CD14-positive monocyte (primary cell): ENCODE data around the gene SCUBE1. TPM values are rescaled to one million over a fixed set of nuclear protein-coding genes. Genes with fewer than 3 reads are reported as not detected.

Experiments used
- DNase-seq, 3 donors: peaks; one replicate each; pipeline ENCODE4 v3.0.0-alpha.2; 2011 to 2022
- H2AFZ ChIP-seq: 2 replicates; pipeline ENCODE4 v1.6.0; 2012; ENCODE audit warnings: mild to moderate bottlenecking, low read depth, low read length, inconsistent platforms; ENCODE audit not compliant: insufficient read depth, poor library complexity, severe bottlenecking
- H3K27ac ChIP-seq, 2 donors: 1 replicate in 1 of 2; 2 replicates in 1 of 2; pipeline ENCODE4 v1.5.1; 2012 to 2013; ENCODE audit warnings: low read length in 2 of 2, control low read depth in 1 of 2, inconsistent platforms in 1 of 2, low read depth in 1 of 2, mild to moderate bottlenecking in 1 of 2
- H3K27me3 ChIP-seq, 2 donors: one replicate each; pipeline versions ENCODE4 v1.6.0 to v1.6.1; 2011 to 2013; ENCODE audit warnings: low read length in 2 of 2; ENCODE audit not compliant: control insufficient read depth in 2 of 2, insufficient read depth in 2 of 2
- H3K36me3 ChIP-seq, 2 donors: replicated peaks in 1 of 2; 1 replicate in 1 of 2; 2 replicates in 1 of 2; pipeline versions ENCODE4 v1.5.1 to v1.6.1; 2012 to 2013; ENCODE audit warnings: low read length in 2 of 2, control low read depth in 1 of 2, inconsistent platforms in 1 of 2, mild to moderate bottlenecking in 1 of 2; ENCODE audit not compliant: insufficient read depth in 2 of 2, control insufficient read depth in 1 of 2
- H3K4me1 ChIP-seq, 2 donors: 1 replicate in 1 of 2; 2 replicates in 1 of 2; pipeline versions ENCODE4 v1.5.1 to v1.6.1; 2012 to 2013; ENCODE audit warnings: low read length in 2 of 2, control low read depth in 1 of 2, inconsistent platforms in 1 of 2, mild to moderate bottlenecking in 1 of 2, moderate library complexity in 1 of 2; ENCODE audit not compliant: insufficient read depth in 2 of 2, control insufficient read depth in 1 of 2
- H3K4me2 ChIP-seq: replicated peaks from 2 replicates; pipeline ENCODE3; 2012; ENCODE audit warnings: low read length, moderate library complexity, mild to moderate bottlenecking; ENCODE audit not compliant: poor library complexity, severe bottlenecking; ENCODE audit errors: extremely low read depth
- H3K4me3 ChIP-seq, 3 experiments: fragments of 200-600 bp in 1 of 3; sonication (generic) in 1 of 3; replicated peaks in 1 of 3; 1 replicate in 2 of 3; 2 replicates in 1 of 3; pipeline ENCODE4 v1.5.1; 2011 to 2013; ENCODE audit warnings: low read length in 3 of 3, mild to moderate bottlenecking in 3 of 3, control low read depth in 2 of 3, low read depth in 2 of 3, inconsistent platforms in 1 of 3, moderate library complexity in 1 of 3
- H3K79me2 ChIP-seq: 2 replicates; pipeline ENCODE4 v1.6.0; 2012; ENCODE audit warnings: mild to moderate bottlenecking, control low read depth, inconsistent platforms, low read length, moderate library complexity; ENCODE audit not compliant: insufficient read depth
- H3K9ac ChIP-seq: 2 replicates; pipeline ENCODE4 v1.6.0; 2017; ENCODE audit warnings: low read length, mild to moderate bottlenecking; ENCODE audit not compliant: insufficient read depth, poor library complexity, severe bottlenecking
- H3K9me3 ChIP-seq, 2 donors: replicated peaks in 1 of 2; 1 replicate in 1 of 2; 2 replicates in 1 of 2; pipeline versions ENCODE4 v1.5.1 to v1.6.1; 2012 to 2013; ENCODE audit warnings: low read length in 2 of 2, control low read depth in 1 of 2; ENCODE audit not compliant: control insufficient read depth in 1 of 2, insufficient read depth in 1 of 2
- H4K20me1 ChIP-seq: 2 replicates; pipeline ENCODE4 v1.6.0; 2012; ENCODE audit warnings: mild to moderate bottlenecking, low read length, control low read depth, moderate library complexity; ENCODE audit not compliant: insufficient read depth
- H3K27ac Mint-ChIP-seq, 7 donors: one replicate each; pipeline ENCODE4 v1.8.0; 2020; ENCODE audit warnings: mild to moderate bottlenecking in 7 of 7, mixed read lengths in 7 of 7, moderate library complexity in 6 of 7, inconsistent platforms in 2 of 7
- H3K27me3 Mint-ChIP-seq, 3 donors: one replicate each; pipeline ENCODE4 v1.8.0; 2021 to 2022; ENCODE audit warnings: low read depth in 3 of 3, mild to moderate bottlenecking in 3 of 3, mixed read lengths in 3 of 3, moderate library complexity in 3 of 3, inconsistent platforms in 1 of 3
- H3K36me3 Mint-ChIP-seq, 2 donors: one replicate each; pipeline ENCODE4 v1.8.0; 2020; ENCODE audit warnings: mixed read lengths in 2 of 2, inconsistent platforms in 1 of 2, mild to moderate bottlenecking in 1 of 2
- H3K4me1 Mint-ChIP-seq: one replicate; pipeline ENCODE4 v1.8.0; 2020; ENCODE audit warnings: mild to moderate bottlenecking, mixed read lengths
- H3K4me3 Mint-ChIP-seq, 2 donors: one replicate each; pipeline ENCODE4 v1.8.0; 2020; ENCODE audit warnings: mild to moderate bottlenecking in 2 of 2, mixed read lengths in 2 of 2, moderate library complexity in 1 of 2
- H3K9me3 Mint-ChIP-seq, 7 donors: one replicate each; pipeline ENCODE4 v1.8.0; 2020 to 2022; ENCODE audit warnings: mixed read lengths in 7 of 7, mild to moderate bottlenecking in 6 of 7, moderate library complexity in 6 of 7, inconsistent platforms in 2 of 7
- whole genome bisulfite sequencing: methylation state at CpG from one replicate; pipeline ENCODE4 v1.1.5; 2013; ENCODE audit warnings: missing lambda C conversion rate; ENCODE audit not compliant: insufficient coverage; 5-methylcytosine and 5-hydroxymethylcytosine counted together
- intact Hi-C, 2 donors: fragments of 100-400 bp; cut with micrococcal nuclease; formaldehyde crosslinking; loops; one replicate each; pipeline versions ENCODE4 v1.15.0 to v1.15.1; 2023
- polyA plus RNA-seq, 3 donors: library from polyadenylated mRNA; depleted of rRNA in 1 of 3; unstranded in 2 of 3; stranded (reverse) in 1 of 3; fragments of 300-500 nt in 2 of 3; fragments of >200 nt in 1 of 3; fragmentation: Illumina TruSeq in 2 of 3; gene quantifications; 1 replicate in 2 of 3; 2 replicates in 1 of 3; pipeline ENCODE4 v1.2.3, GENCODE V29; 2012 to 2021
- TF ChIP-seq, protein P1 (sequence below): fragments of 200-600 bp; IDR thresholded peaks from one replicate; pipeline ENCODE4 v1.8.0; 2022; ENCODE audit warnings: antibody characterized with exemption, mild to moderate bottlenecking

SCUBE1 gene
- polyA plus RNA-seq, 3 donors: 0.20 to 0.32 (median 0.26) TPM

DNA sequence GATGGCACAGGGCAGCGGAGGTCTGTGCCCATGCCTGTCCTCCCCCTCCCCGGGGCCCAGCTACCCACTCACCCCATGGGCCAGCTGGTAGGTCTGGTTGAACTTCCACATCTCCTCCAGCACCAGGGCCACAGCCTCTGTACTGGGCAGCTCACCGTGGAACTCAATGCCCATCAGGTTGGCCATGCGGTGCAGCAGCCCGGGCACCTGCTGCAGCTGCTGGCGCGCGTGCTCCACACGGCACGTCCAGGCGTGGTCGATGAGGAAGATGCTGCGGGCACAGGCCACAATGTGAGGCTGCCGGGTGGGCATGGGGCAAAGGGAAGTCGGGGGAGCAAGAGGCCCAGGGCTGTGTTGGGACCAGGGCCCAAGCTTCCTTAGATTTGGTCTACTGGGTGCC is 162.5 kb downstream of the SCUBE1 start:
- intact Hi-C loops: no loop called here
- no peaks in the 10 kb centered on the region for H3K27me3 Mint-ChIP-seq
- peaks cover 33 to 61% of the 10 kb centered on the region in 2 donors for H3K36me3 Mint-ChIP-seq

DNA sequence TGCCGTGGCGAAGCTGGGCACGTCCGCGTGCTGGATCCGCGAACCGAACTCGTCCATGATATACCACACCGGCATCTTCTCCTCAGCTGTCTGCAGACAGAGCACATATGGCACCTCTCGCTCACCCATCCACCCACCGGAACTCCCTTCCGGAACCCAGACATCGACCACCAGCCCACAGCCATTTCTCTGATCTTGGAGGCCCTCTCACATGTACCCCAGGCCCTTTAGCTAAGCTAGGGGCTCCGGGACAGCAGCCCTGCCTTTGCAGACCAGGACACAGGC is 163.3 kb downstream of the SCUBE1 start:
- H3K4me1 Mint-ChIP-seq: peaks cover 8% of the 10 kb centered on the region
- intact Hi-C loops: no loop called here

More for the DNA sequence above, 162.5 kb downstream of the SCUBE1 start:
- Mint-ChIP-seq H3K4me1 (peaks cover 14% of the 10 kb centered on the region), H3K4me3 (no peak overlapping the region), H3K27ac (no peak overlapping the region), H3K9me3 (peaks cover 0 to 4% (median 0%) of the 10 kb centered on the region in 7 donors)
- WGBS: 90% methylated on average over 15 of the region's 15 CpGs
- no peak overlapping the region for H2AFZ ChIP-seq
- no peaks in the 10 kb centered on the region for H3K9me3 ChIP-seq
- TF ChIP-seq, protein P1, sequence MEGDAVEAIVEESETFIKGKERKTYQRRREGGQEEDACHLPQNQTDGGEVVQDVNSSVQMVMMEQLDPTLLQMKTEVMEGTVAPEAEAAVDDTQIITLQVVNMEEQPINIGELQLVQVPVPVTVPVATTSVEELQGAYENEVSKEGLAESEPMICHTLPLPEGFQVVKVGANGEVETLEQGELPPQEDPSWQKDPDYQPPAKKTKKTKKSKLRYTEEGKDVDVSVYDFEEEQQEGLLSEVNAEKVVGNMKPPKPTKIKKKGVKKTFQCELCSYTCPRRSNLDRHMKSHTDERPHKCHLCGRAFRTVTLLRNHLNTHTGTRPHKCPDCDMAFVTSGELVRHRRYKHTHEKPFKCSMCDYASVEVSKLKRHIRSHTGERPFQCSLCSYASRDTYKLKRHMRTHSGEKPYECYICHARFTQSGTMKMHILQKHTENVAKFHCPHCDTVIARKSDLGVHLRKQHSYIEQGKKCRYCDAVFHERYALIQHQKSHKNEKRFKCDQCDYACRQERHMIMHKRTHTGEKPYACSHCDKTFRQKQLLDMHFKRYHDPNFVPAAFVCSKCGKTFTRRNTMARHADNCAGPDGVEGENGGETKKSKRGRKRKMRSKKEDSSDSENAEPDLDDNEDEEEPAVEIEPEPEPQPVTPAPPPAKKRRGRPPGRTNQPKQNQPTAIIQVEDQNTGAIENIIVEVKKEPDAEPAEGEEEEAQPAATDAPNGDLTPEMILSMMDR: no peak
- no peak overlapping the region for H3K9ac ChIP-seq
- H3K4me3 ChIP-seq: no peak overlapping the region
- no peaks in the 10 kb centered on the region for H4K20me1 ChIP-seq
- H3K4me1 ChIP-seq: peaks cover 3 to 9% of the 10 kb centered on the region in 2 donors
- no peaks in the 10 kb centered on the region for H3K27me3 ChIP-seq
- H3K36me3 ChIP-seq: peaks cover 39 to 66% of the 10 kb centered on the region in 2 donors
- no peak for DNase-seq
- no peak overlapping the region for H3K27ac ChIP-seq
- peaks cover 10% of the 10 kb centered on the region for H3K79me2 ChIP-seq
- H3K4me2 ChIP-seq: no peak overlapping the region

More for the DNA sequence above, 163.3 kb downstream of the SCUBE1 start:
- Mint-ChIP-seq H3K4me3 (no peak overlapping the region), H3K27me3 (no peaks in the 10 kb centered on the region), H3K27ac (no peak overlapping the region), H3K9me3 (peaks cover 0 to 4% (median 0%) of the 10 kb centered on the region in 7 donors), H3K36me3 (peaks cover 33 to 65% of the 10 kb centered on the region in 2 donors)
- Histone ChIP-seq H3K36me3 (peaks cover 45 to 74% of the 10 kb centered on the region in 2 donors), H3K4me3 (no peak overlapping the region), H3K9ac (no peak overlapping the region), H3K27ac (no peak overlapping the region), H2AFZ (no peak overlapping the region), H3K9me3 (no peaks in the 10 kb centered on the region), H3K27me3 (no peaks in the 10 kb centered on the region), H4K20me1 (no peaks in the 10 kb centered on the region), H3K79me2 (peaks cover 5% of the 10 kb centered on the region), H3K4me1 (peaks cover 0 to 6% of the 10 kb centered on the region in 2 donors), H3K4me2 (no peak overlapping the region)
- TF ChIP-seq, protein P1: no peak
- no peak for DNase-seq
- 99% methylated on average over 15 of the region's 15 CpGs for WGBS
